GM23338 (cell line): ENCODE data around the gene UBAC2. TPM values are rescaled to one million over a fixed set of nuclear protein-coding genes. Genes with fewer than 3 reads are reported as not detected.

ENCODE experiments used
- ATAC-seq: fragments of 200-7000 bp; cut with Tn5 transposase; 3 replicates; pipeline ENCODE4 v1.9.1; 2020
- DNase-seq: peaks from one replicate; pipeline ENCODE4 v3.0.0-alpha.2; 2015; ENCODE audit warnings: low spot score
- H2AFZ ChIP-seq: fragments of 200-600 bp; sonication (generic); 2 replicates; pipeline ENCODE4 v1.8.0; 2016; ENCODE audit warnings: antibody characterized with exemption, mild to moderate bottlenecking, moderate library complexity
- H3F3A ChIP-seq: fragments of 200-600 bp; sonication (generic); replicated peaks from 2 replicates; pipeline ENCODE4 v1.8.0; 2017; ENCODE audit warnings: antibody characterized with exemption, mixed run types, low read depth
- H3K27ac ChIP-seq: fragments of 200-600 bp; sonication (generic); 2 replicates; pipeline ENCODE4 v1.6.1; 2016; ENCODE audit warnings: low read depth
- H3K27me3 ChIP-seq: fragments of 200-600 bp; sonication (generic); 2 replicates; pipeline ENCODE4 v1.8.0; 2016; ENCODE audit warnings: mild to moderate bottlenecking, mixed run types, moderate library complexity; ENCODE audit not compliant: insufficient read depth
- H3K36me3 ChIP-seq: fragments of 200-600 bp; sonication (generic); 2 replicates; pipeline ENCODE4 v1.8.0; 2016; ENCODE audit warnings: mild to moderate bottlenecking; ENCODE audit not compliant: insufficient read depth
- H3K4me1 ChIP-seq: fragments of 200-600 bp; sonication (generic); 2 replicates; pipeline ENCODE4 v1.8.0; 2016; ENCODE audit warnings: mild to moderate bottlenecking, moderate library complexity; ENCODE audit not compliant: insufficient read depth
- H3K4me2 ChIP-seq: fragments of 200-600 bp; sonication (generic); 2 replicates; pipeline ENCODE4 v1.7.1; 2017; ENCODE audit warnings: mixed run types
- H3K4me3 ChIP-seq: fragments of 200-600 bp; sonication (generic); 2 replicates; pipeline ENCODE4 v1.6.1; 2016; ENCODE audit warnings: mixed run types
- H3K79me2 ChIP-seq: fragments of 200-600 bp; sonication (generic); replicated peaks from 2 replicates; pipeline ENCODE4 v1.8.0; 2017; ENCODE audit warnings: mild to moderate bottlenecking; ENCODE audit not compliant: insufficient read depth
- H3K9me2 ChIP-seq: fragments of 200-600 bp; sonication (generic); 2 replicates; pipeline ENCODE4 v1.8.0; 2017; ENCODE audit not compliant: insufficient read depth
- H4K20me1 ChIP-seq: fragments of 200-600 bp; sonication (generic); replicated peaks from 2 replicates; pipeline ENCODE4 v1.8.0; 2017; ENCODE audit warnings: mild to moderate bottlenecking; ENCODE audit not compliant: insufficient read depth
- H3K27ac Mint-ChIP-seq: 2 replicates; pipeline ENCODE4 v1.8.0; 2020; ENCODE audit warnings: inconsistent platforms, mild to moderate bottlenecking, moderate library complexity, mixed read lengths
- H3K27me3 Mint-ChIP-seq: 3 replicates; pipeline ENCODE4 v1.8.0; 2022; ENCODE audit warnings: low read depth, mild to moderate bottlenecking, moderate library complexity, mixed read lengths, inconsistent platforms; ENCODE audit not compliant: insufficient read depth, poor library complexity
- H3K36me3 Mint-ChIP-seq: 3 replicates; pipeline ENCODE4 v1.8.0; 2021; ENCODE audit warnings: low read depth, mild to moderate bottlenecking, inconsistent platforms, moderate library complexity, mixed read lengths
- H3K4me1 Mint-ChIP-seq: 3 replicates; pipeline ENCODE4 v1.8.0; 2020; ENCODE audit warnings: mild to moderate bottlenecking, inconsistent platforms, mixed read lengths
- H3K4me3 Mint-ChIP-seq: 3 replicates; pipeline ENCODE4 v1.8.0; 2021; ENCODE audit warnings: moderate library complexity, mild to moderate bottlenecking, inconsistent platforms, mixed read lengths
- H3K9me3 Mint-ChIP-seq: 3 replicates; pipeline ENCODE4 v1.8.0; 2020; ENCODE audit warnings: moderate library complexity, mild to moderate bottlenecking, inconsistent platforms, mixed read lengths
- CREB1 ChIP-seq: fragments of 250-450 bp; sonication (Bioruptor Pico); IDR thresholded peaks from 2 replicates; pipeline ENCODE4 v1.5.0; 2020; ENCODE audit warnings: low read depth, mild to moderate bottlenecking, moderate library complexity
- CTCF ChIP-seq, 2 experiments: fragments of 200-600 bp in 1 of 2; sonication (generic) in 1 of 2; conservative IDR thresholded peaks; 2 replicates each; pipeline versions ENCODE4 v1.5.1 to v1.6.1; 2016 to 2017; ENCODE audit warnings: antibody characterized with exemption in 2 of 2, low read depth in 2 of 2, mild to moderate bottlenecking in 2 of 2, moderate library complexity in 1 of 2
- ETS1 ChIP-seq: IDR thresholded peaks from 2 replicates; pipeline ENCODE4 v1.6.1; 2016; ENCODE audit warnings: antibody characterized with exemption
- EZH2 ChIP-seq: fragments of 200-600 bp; sonication (generic); IDR thresholded peaks from one replicate; pipeline ENCODE4 v1.8.0; 2017; ENCODE audit warnings: antibody characterized with exemption, mild to moderate bottlenecking, low read depth; ENCODE audit not compliant: unreplicated experiment
- EZH2phosphoT487 ChIP-seq: fragments of 200-600 bp; sonication (generic); IDR thresholded peaks from one replicate; pipeline ENCODE4 v1.8.1; 2018; ENCODE audit warnings: antibody characterized with exemption; ENCODE audit not compliant: unreplicated experiment
- JUNB ChIP-seq: IDR thresholded peaks from one replicate; pipeline ENCODE4 v1.6.1; 2016; ENCODE audit warnings: antibody characterized with exemption; ENCODE audit not compliant: unreplicated experiment
- NANOG ChIP-seq: IDR thresholded peaks from 2 replicates; pipeline ENCODE4 v1.6.1; 2016; ENCODE audit warnings: antibody characterized with exemption, borderline replicate concordance
- POLR2AphosphoS5 ChIP-seq: IDR thresholded peaks from 2 replicates; pipeline ENCODE4 v1.6.1; 2016; ENCODE audit warnings: antibody characterized with exemption, low read depth
- REST ChIP-seq: IDR thresholded peaks from one replicate; pipeline ENCODE4 v1.6.1; 2018; ENCODE audit warnings: antibody characterized with exemption; ENCODE audit not compliant: unreplicated experiment
- STAT1 ChIP-seq: IDR thresholded peaks from one replicate; pipeline ENCODE4 v1.6.1; 2016; ENCODE audit warnings: antibody characterized with exemption; ENCODE audit not compliant: unreplicated experiment
- ZNF114 ChIP-seq: fragments of 250-450 bp; sonication (Bioruptor Pico); IDR thresholded peaks from 2 replicates; pipeline ENCODE4 v1.5.0; 2020; ENCODE audit warnings: mild to moderate bottlenecking, moderate library complexity
- ZNF331 ChIP-seq: fragments of 250-450 bp; sonication (Bioruptor Pico); IDR thresholded peaks from 2 replicates; pipeline ENCODE4 v1.5.0; 2020; ENCODE audit warnings: low read depth, mild to moderate bottlenecking, moderate library complexity
- ZNF462 ChIP-seq: fragments of 250-450 bp; sonication (Bioruptor Pico); IDR thresholded peaks from 2 replicates; pipeline ENCODE4 v1.5.0; 2020; ENCODE audit warnings: mild to moderate bottlenecking, moderate library complexity
- polyA plus RNA-seq: library from polyadenylated mRNA; unstranded; fragments of >200 nt; fragmentation: Nextera tagmentation; extraction: Ambion mirVana; gene quantifications from 2 replicates; pipeline ENCODE4 v1.2.1, GENCODE V29; 2016
- total RNA-seq: library from RNA; depleted of rRNA; stranded (reverse); fragments of >200 nt; shearing (Covaris generic); gene quantifications from 2 replicates; pipeline ENCODE4 v1.2.3, GENCODE V29; 2014

Gene UBAC2
- total and polyA plus RNA-seq, 2 experiments from 2014 or later: 37.9 to 76.9 TPM

GRCh38 chr13:99227331-99227900, 26.8 kb downstream of the UBAC2 start:
- no peaks in the 10 kb centered on the region for H3K4me1 ChIP-seq
- H3K27me3 ChIP-seq: no peaks in the 10 kb centered on the region
- peaks cover 6% of the 10 kb centered on the region for H3K27me3 Mint-ChIP-seq
- no peaks in the 10 kb centered on the region for H3K9me2 ChIP-seq
- no peak overlapping the region for H2AFZ ChIP-seq
- H3K27ac ChIP-seq: no peak overlapping the region
- no peak overlapping the region for H3K4me3 ChIP-seq
- peak overlapping the region; percentile 45; the same call in 1 of the 2 replicates for H3K4me2 ChIP-seq
- H3F3A ChIP-seq: no peaks in the 10 kb centered on the region
- H3K27ac Mint-ChIP-seq: no peak overlapping the region
- H3K4me3 Mint-ChIP-seq: no peak overlapping the region
- H3K9me3 Mint-ChIP-seq: no peaks in the 10 kb centered on the region
- H3K36me3 Mint-ChIP-seq: no peaks in the 10 kb centered on the region
- H4K20me1 ChIP-seq: peaks cover 49% of the 10 kb centered on the region
- H3K36me3 ChIP-seq: no peaks in the 10 kb centered on the region
- peaks cover 100% of the 10 kb centered on the region for H3K79me2 ChIP-seq
- DNase-seq (no peak), ATAC-seq (no peak)
- no peak for TF ChIP-seq ZNF462 (CRISPR knock-in tag)
- TF ChIP-seq NANOG: no peak
- no peak for TF ChIP-seq ETS1
- TF ChIP-seq CTCF (conservative IDR thresholded peaks at IDR 0.05; ENCODE audit: low read depth in 2 of 2): no peak
- TF ChIP-seq CREB1 (CRISPR knock-in tag): no peak
- TF ChIP-seq REST: no peak
- no peak for TF ChIP-seq ZNF114 (CRISPR knock-in tag)
- TF ChIP-seq JUNB: no peak
- TF ChIP-seq POLR2AphosphoS5: no peak
- TF ChIP-seq EZH2phosphoT487: no peak
- no peak for TF ChIP-seq EZH2
- TF ChIP-seq STAT1: no peak
- TF ChIP-seq ZNF331: no peak
- peaks cover 36% of the 10 kb centered on the region for H3K4me1 Mint-ChIP-seq
